GM21619 (cell line): ENCODE results near the gene NFYC.

Source experiments
- ATAC-seq: cut with Tn5 transposase; IDR thresholded peaks from one replicate; pipeline ENCODE4 v1.9.1; 2021; ENCODE audit not compliant: unreplicated experiment

Gene NFYC

DNA sequence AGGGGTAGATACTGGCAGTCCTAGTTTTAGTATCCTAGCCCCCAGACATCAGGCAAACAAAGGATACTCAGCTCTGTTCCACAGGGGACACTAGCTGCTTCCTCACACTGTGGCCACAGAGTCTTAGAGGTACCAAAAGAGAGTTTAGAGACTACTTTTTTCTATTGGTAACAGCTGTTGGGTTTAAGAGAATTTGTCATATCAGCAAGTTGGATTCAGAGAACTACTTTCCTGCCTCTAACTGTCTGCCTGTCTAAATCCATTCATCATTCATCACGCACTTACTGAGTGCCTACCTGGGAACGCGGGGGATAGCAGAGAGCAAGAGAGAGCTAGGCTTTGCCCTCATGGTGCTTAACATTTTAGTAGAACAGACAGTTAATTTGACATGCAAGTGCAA, 65.0 kb downstream of the NFYC start:
- ATAC-seq, result no peak

DNA sequence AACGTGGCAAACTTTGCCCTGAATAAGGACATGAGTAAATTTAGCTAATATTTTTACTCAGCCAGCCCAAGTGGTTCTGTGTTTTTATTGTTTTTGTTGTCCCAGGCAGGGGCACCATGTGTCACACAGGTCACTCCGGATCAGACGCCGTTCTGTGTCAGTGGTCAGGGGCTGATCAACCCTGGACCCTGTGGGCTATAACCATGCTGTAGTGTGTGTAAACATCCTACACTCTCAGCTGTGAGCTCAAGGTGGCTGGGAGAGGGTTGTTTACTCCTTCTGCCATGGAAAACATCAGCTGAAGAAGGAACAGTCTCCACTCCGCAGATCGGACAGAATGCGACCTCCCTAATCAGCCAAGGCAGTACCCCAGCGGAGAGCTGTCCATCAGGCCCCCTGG, 65.6 kb downstream of the NFYC start:
- no peak for ATAC-seq

DNA sequence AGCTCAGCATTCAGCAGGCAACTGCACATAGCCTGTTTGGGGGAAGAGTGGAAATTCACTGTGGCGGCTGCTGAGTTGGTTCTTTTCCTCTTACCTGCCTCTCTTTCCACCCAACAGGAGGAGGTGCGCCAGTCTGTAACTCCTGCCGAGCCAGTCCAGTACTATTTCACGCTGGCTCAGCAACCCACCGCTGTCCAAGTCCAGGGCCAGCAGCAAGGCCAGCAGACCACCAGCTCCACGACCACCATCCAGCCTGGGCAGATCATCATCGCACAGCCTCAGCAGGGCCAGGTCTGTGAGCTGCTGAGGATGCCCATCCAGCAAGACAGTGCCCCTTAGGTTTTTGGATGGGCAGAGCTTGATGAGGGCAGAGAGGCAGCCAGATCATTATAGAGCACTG, 66.5 kb downstream of the NFYC start:
- ATAC-seq, result no peak

DNA sequence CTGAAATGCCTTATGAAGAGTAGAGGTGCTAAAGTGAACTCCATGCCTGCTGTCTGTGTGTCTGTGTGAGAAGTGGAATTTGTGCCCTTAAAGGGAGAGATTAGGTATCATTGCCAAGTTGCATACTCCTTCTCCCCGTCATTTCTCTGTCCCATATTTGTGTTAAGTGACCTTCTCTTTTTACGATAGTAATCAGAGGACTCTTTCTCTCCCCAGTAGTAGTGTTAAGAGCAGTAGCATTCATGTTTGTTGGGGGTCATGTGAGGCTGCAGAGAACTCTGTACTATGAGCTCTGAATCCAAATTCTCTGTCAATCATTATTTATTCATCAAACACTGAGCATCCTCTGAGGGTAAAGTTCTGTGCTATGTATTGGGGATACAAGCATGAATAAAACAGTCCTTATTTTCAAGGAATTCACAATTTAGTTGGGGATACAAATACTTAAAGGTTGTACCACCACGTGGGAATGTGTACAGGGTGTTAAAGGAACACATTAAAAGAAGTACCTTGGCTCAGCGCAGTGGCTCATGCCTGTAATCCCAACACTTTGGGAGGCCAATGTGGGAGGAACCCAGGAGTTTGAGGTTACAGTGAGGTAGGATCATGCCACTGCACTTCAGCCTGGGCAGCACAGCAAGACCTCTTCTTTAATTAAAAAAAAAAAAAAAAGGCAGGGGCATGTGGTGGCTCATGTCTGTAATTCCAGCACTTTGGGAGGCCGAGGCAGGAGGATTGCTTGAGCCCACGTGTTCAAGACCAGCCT, 67.3 kb downstream of the NFYC start:
- ATAC-seq, result no peak

DNA sequence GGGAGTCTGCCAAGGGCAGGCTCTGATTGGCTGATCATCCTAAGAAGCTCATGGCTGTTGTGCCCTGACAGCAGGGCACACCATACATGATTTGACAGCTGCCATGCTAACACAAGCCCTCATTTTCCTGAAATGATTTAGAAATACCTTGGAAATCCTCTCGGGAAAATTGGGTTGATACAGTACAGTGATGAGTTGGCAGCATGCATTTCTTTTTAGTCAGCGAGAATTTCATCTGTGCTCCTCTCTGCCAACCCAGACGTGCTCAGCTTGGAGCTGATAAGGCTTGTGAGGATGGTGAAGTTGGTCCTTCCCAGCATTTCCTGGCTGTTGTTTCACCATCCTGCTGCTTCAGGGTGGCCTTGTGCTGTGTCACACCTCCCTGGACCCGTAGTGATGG, 69.5 kb downstream of the NFYC start:
- no peak for ATAC-seq

DNA sequence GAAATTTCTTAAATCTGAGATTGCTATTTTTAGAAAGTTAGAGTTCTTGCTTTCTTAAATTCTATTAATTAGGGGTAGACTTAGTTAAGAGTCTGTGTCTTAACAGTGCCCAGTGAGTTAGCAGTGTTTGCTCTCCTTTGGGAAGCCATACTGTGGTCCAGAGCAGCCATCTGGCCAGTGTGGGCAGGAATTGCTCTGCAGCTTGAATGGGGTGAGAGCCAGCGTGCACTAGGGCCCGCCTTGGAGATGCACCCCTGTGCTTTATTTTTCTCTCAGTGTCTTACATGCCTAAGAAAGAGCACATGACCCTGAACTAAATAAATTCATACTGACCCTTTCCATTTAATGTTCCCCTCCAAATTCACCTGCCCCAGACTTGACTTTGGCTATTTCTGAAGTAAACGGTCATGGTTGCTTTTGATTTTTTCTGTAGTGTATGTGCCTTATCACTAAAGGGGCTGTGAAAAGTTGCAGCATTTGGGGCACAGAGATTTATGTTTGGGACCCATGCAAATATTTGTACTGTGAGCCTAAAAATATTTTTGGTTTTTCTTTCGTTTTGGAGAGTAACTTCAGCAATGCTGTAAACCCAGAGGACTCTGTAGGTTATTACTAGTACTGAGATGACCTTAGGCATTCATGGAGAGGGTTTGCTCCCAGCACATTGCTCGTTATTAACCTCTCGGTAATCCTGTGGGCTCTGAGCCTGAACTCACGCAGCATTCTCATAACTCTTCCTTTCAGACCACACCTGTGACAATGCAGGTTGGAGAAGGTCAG, 70.8 kb downstream of the NFYC start:
- ATAC-seq, result no peak

DNA sequence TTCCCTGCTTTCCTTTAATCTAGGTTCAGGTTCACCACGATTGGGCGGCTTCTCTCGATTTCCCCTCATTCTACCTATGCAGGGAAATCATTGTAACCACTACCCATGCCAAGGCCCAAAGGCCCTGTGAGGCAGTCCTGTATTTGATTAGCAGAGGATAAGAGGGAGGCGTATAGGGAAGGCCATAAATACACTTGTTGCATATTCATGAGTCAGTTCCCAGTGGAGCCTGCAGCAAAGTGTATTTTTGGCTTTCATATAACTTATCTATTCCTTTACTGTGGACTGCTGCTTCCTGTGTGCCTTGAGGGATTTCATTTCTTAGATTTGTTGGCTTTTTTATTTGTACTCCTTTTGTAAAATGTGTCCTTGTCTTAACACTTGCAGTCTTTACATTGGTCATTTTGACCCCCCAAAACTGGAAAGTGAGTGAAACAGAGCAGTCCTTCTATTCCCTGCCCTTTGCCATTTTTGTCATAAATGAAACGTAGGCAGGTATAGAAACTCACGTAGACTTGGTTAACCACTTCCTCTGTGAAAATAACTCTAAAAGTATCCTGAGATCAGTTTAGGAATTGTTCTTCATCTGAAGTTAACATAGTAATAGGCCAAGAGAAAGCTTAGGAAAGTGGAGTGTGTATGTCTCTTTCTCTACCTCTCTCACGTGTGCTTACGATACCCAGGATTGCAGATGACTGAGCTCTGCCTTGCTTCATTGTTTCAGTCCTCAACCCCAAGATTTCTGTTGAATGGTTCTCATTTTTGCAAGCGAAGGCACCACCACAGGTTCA, 72.4 kb downstream of the NFYC start:
- ATAC-seq, result peak; percentile 46

DNA sequence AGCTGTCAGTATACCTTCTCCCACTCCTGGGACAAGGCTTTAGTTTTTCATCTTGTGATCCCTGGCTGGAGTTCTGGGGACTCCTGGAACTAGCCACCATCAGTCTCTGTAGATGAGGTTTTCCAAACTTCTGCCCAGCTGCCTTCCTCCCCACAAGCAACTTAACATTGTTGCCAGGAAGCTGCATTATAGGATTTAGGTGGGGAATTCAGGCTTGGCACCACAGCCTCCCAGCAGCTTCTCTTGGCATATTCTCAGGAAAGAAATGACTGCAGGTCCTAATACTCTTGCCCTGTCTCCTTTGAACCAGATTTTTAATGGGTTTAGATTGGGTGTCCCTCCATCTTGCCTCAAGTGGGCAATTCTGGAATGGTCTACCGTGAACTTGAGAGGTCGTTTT, 73.5 kb downstream of the NFYC start:
- ATAC-seq, result no peak

DNA sequence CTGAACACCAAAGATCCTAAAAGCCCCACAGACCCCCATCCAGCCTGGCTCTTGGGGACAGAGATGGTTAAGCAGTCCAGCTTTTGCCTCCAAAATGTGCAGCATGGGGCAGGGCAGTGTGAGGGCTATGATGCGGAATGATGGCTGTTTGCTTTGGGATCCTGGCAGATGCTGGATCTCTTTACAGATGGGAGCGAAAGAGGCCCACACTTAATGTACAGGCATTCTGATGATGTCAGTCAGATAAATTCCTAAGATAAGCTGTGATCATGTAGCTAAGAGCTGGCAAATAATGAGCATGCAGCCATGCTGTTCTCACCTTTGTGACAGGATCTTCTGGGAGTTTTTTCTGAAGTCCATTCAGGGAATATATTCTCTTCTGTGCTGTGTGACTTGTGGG, 74.5 kb downstream of the NFYC start:
- ATAC-seq, result no peak

DNA sequence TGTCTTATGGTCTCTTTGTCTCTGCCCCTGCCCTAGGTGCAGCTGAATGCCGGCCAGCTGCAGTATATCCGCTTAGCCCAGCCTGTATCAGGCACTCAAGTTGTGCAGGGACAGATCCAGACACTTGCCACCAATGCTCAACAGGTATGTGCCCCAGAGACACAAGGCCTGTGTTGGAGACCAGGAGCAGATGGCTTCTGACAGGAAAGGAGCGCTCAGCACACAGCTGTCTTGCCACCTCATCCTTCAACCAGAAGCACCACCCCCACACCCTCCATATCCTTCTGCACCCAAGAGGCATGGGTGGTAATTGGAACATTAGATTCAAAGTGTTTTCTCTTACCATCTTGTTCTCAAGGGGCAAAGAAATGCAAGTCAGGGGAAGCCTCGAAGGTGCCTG, 75.1 kb downstream of the NFYC start:
- ATAC-seq, result no peak

DNA sequence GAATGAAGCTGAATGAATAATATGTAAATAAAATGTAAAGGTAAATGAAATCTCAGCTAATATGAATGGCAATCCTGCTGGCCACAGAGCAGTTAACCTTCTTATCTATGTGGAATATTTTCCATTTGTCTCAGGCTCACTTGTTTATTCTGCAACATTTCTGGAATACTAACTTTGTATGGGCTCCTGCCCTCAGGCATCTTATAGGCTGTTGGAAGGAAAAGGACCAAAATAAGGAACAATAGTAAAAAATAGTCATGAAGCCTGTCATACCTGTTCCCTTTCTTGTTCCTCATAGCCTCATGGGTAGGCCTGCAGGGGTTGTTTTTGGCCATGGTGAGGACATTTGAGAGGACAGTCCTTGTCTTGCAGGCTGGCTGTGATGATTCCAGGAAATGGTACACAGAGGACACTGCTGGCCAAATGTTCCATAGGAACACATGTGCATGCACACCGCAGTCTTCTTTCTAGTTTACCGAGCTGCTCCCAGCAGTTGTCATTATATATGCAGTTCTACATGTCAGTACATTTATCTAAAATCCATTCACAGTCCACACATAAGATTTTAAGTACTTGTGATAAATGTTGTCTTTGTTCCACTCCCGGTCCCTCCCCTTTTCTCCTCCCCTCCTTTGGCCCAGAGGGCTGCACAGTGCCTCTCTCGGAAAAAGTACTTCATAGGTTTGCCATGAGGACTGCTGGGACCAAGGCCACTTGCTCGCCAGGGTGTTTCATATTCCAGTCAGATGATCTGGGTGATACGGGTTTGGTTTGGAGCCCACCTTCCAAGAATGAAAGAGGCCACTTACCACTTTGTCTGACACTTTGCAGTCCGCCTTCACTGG, 76.9 kb downstream of the NFYC start:
- no peak for ATAC-seq

DNA sequence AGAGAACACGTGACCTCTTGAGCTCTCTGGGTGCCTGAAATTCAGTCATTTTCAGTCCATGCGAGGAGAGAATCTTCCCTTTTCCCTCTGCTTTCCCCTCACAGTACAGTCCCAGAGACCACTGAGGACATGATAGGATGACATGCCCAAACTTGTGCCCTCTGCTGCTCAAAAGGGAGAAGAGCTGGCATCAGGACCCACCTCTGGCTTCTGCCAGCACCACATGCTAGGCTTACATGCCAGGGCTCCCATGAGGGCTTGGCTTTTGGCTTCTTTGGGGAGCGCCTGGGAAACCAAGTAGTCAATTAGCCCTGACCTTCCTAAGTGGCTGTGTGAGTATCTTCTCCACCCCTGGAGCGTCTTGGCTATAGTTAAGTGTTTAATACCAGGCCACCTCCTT, 78.3 kb downstream of the NFYC start:
- no peak for ATAC-seq

DNA sequence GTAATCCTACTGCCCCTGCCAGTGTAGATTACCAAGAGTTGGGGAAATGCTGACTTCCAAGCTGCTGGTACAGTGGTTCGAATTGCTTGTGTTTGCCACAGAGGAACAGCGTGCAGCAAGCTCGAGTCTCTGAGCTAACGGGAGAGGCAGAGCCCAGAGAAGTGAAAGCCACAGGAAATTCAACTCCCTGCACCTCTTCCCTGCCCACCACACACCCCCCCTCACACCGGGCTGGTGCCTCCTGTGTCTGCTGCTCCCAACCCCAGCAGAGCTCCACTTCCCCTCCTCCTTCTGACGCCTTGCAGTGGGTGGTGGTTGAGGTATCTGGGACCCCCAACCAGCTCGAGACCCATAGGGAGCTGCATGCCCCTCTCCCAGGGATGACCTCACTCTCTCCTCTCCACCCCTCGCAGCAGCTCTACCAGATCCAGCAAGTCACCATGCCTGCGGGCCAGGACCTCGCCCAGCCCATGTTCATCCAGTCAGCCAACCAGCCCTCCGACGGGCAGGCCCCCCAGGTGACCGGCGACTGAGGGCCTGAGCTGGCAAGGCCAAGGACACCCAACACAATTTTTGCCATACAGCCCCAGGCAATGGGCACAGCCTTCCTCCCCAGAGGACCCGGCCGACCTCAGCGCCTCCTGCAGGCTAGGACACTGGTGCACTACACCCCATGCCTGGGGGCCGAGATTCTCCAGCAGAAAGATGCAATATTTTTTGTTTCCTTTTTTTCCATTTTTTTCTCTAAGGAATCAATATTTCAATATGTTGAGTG, 79.0 kb downstream of the NFYC start:
- no peak for ATAC-seq

DNA sequence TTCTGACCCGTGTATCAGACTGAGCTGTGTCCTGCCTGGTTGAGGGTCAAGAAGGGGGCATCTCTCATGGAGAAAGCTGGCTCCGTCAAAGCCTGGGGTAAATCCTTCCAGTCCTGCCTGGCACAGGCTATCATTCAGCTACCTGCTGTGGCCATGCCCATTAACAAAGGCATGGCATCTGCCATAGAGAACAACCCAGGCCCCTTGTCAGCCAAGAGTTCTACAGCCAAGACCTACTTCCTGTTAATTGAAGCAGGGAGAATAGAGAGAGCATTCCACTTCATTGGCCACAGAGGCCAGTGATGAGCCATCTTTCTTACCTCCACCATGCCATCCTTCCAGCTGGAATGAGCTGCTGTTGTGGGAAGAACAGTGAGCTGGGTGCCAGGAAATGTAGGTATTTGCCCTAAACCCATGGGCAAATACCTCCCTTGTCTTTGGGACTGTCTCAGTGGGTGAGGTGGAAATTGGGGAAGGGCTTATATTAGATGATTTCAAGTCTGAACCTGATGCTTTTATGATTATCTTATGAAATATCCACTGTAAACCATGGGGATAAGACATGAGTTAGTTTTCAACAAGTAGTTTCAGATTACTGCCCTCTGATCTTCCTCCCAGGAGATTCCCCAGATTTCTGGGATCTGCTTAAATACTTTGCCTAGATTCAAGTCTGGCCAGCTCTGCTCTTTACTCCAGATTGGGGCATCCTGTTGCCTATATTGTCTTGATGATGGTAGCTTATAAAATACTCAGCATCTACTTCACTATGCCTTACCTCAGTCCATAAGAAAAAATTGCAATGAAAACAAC, 80.8 kb downstream of the NFYC start:
- ATAC-seq, result no peak

DNA sequence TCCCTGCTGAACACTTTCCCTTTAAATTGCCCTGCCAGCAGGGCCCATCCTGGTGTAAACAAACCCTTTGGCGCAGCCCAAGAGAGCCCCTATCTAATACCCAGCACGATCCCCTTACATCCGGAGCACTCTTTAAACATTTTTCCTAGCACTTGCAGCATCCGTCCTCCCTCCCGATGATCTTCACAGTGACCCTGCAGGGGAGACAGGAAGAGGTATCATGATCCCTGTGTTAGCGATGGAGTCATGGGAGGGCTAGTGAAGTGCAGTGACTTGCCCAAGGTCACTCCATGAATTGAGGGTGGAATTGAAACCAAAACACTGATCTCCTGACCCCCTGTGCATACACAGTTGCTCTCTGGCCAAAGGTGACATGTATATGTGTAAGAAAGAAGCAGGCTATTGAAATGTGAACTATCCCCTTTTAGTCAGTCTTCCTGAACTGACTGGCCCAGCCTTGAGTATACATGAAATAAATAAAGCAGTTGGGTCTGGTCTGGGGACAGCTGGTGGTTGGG, 82.3 kb downstream of the NFYC start:
- ATAC-seq, result no peak

DNA sequence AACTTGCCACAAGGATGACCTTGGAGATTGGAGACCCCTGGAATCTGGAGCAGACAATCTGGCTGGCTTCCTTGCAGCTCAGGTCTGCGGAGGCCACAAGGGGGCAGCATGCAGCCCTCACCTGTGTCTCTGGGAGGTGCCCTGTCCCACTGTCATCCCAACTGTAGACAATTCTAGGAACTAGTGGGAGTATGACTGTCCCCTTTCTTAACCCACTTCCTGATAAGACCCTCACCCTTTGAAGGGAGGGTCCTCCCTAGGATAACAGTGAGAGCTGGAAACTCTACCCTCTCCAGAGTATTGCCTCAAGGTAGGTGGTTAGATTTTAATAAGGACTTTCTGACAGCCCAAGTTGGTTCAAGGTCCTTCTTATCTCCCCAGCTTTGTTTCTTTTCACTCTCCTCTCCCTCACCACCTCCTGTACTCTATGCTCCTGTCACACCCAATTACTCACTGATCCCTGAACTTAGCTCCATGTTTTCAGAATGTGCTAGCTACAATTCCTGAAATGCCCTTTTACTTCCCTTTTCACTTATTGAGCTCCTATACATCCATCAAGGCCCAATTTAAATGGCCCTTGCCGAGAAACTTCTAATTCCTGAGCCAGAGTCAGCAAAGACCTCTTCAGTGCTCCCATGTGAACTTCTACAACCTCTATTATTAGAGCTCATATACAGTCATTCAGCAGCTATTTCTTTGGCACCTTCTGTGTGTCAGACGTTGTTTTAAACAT, 82.9 kb downstream of the NFYC start:
- no peak for ATAC-seq

DNA sequence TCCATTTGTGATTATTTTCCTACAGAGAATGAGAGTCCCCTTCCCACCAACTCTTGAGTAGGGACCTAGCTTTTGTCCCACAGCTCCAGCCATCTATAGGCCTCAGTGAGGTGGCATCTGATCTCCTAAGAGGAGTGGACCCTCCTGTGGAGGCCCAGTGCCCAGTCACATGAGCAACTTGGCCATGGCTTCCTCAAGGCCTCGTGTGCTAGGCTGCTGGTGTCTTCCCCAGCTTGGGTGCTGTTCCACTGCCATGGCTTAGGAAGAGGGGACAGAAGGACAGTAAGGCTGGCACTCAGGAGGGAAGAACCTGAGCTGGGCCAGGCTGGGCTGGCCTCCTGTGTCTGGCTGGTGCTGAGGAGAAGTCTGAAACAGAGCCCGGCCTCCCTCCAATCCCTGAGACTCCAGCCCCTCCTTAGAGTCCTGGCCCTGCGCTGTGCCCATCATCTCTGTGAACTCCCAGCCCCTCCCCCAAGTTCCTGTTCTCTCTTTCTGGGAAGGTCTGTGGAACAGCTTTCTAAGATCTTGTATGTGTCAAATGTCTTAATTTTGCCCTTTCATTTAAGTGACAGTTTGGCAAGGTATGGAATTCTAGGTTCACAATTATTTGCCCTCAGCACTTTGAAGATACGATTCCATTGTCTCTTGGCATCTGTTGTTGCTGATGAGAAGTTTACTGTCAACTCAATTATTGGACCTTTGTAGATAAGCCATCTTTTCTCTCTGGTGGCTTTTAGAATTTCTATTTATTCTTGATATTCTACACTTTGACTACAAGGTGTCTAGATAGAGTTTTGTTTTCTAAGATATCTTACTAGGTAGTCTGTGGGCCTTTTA, 85.0 kb downstream of the NFYC start:
- ATAC-seq, result no peak
